NCI-H526 treated with DMSO at 0.1 percent for 48 hours (cell line): Measurements from ENCODE around the gene EPHA2.

ENCODE experiments used
- DNase-seq: peaks from one replicate; lab custom pipeline; 2025; lab: John Stamatoyannopoulos, UW

EPHA2 gene

GRCh38 chr1:16134906-16135305 is 21.0 kb downstream of the EPHA2 start:
- DNase-seq = no peak

GRCh38 chr1:16134066-16134801 is 21.6 kb downstream of the EPHA2 start:
- no peak for DNase-seq

- no peak for DNase-seq
Observed at GRCh38 chr1:16133007-16133961, 22.6 kb downstream of the EPHA2 start.

- no peak for DNase-seq
Observed at GRCh38 chr1:16132325-16132785, 23.5 kb downstream of the EPHA2 start.

GRCh38 chr1:16131636-16132324 is 24.1 kb downstream of the EPHA2 start:
- no peak for DNase-seq

GRCh38 chr1:16130827-16131226 is 25.0 kb downstream of the EPHA2 start:
- no peak for DNase-seq

- DNase-seq = no peak
Observed at GRCh38 chr1:16129921-16130543, 25.8 kb downstream of the EPHA2 start.

- no peak for DNase-seq
Observed at GRCh38 chr1:16129316-16129715, 26.6 kb downstream of the EPHA2 start.

- no peak for DNase-seq
Observed at GRCh38 chr1:16128338-16128741, 27.5 kb downstream of the EPHA2 start.

GRCh38 chr1:16127676-16128337 is 28.1 kb downstream of the EPHA2 start:
- no peak for DNase-seq

- no peak for DNase-seq
Observed at GRCh38 chr1:16126743-16127515, 28.9 kb downstream of the EPHA2 start.

- no peak for DNase-seq
Observed at GRCh38 chr1:16126160-16126559, 29.7 kb downstream of the EPHA2 start.

- no peak for DNase-seq
Observed at GRCh38 chr1:16125483-16125882, 30.4 kb downstream of the EPHA2 start.

- no peak for DNase-seq
Observed at GRCh38 chr1:16125088-16125470, 30.8 kb downstream of the EPHA2 start.

GRCh38 chr1:16124377-16125087 is 31.3 kb downstream of the EPHA2 start:
- no peak for DNase-seq

- no peak for DNase-seq
Observed at GRCh38 chr1:16122916-16123315, 33.0 kb downstream of the EPHA2 start.

GRCh38 chr1:16122350-16122881 is 33.5 kb downstream of the EPHA2 start:
- DNase-seq = no peak

- no peak for DNase-seq
Observed at GRCh38 chr1:16120940-16121410, 34.9 kb downstream of the EPHA2 start.

- DNase-seq = no peak
Observed at GRCh38 chr1:16120407-16120806, 35.5 kb downstream of the EPHA2 start.

- no peak for DNase-seq
Observed at GRCh38 chr1:16119926-16120325, 35.9 kb downstream of the EPHA2 start.
